ENCODE results near the gene CFAP58.

The CFAP58 gene

GRCh38 chr10:104483582-104483981 is 129.9 kb downstream of the CFAP58 start:
- no peak for DNase-seq (ENCODE audit: low read depth, low spot score)

GRCh38 chr10:104485632-104486031 is 132.0 kb downstream of the CFAP58 start:
- no peak for DNase-seq (ENCODE audit: low read depth, low spot score)

GRCh38 chr10:104486803-104487202 is 133.2 kb downstream of the CFAP58 start:
- no peak for DNase-seq (ENCODE audit: low read depth, low spot score)

- no peak for DNase-seq (ENCODE audit: low read depth, low spot score)
These were observed 134.3 kb downstream of the CFAP58 start for GRCh38 chr10:104487794-104488438.

DNA sequence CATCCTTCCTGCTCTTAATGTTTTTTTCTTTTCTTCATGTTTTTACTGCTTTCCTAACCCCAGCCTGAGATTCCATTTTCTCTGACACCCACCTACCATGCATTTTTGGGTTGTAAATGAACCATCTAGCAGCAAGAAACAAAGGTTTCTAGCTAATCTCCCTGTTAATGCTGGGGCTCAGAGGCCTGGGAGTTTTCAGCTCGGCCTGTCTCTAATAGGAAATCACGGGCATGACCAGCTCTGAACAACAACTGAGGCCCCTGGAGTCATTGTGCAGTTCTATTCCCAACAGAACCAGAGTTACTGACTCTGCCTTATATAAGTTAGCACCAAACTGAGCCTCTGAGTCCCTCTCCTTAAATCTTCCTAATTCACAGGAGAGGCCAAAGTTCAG is 134.8 kb downstream of the CFAP58 start:
- DNase-seq (ENCODE audit: low read depth, low spot score) = no peak

DNA sequence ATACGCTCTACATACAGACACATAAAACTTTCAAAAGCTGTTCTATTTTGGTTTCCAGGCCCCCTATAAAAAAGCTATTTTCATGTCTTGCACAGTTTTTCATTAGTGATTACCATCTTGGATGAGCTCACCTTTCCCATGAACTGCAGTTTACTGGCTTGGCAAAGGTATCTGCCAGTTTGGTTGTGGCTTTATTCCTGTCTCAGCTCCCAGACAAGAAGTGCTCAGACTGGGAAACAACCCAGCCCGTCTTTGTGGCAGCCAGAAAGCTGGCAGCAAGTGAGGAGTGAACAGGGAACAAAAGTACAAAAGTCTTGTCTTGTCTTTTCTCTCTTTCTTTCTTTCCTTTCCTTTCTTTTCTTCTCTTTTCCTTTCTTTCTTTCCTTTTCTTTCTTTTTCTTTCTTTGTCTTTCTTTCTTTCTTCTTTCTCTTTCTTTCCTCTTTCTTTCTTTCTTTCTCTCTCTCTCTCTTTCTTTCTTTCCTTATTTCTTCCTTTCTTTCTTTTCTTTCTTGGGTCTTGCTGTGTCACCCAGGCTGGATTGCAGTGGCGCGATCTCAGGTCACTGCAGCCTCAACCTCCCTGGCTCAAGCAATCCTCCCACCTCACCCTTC is 138.8 kb downstream of the CFAP58 start:
- no peak for DNase-seq (ENCODE audit: low read depth, low spot score)

DNA sequence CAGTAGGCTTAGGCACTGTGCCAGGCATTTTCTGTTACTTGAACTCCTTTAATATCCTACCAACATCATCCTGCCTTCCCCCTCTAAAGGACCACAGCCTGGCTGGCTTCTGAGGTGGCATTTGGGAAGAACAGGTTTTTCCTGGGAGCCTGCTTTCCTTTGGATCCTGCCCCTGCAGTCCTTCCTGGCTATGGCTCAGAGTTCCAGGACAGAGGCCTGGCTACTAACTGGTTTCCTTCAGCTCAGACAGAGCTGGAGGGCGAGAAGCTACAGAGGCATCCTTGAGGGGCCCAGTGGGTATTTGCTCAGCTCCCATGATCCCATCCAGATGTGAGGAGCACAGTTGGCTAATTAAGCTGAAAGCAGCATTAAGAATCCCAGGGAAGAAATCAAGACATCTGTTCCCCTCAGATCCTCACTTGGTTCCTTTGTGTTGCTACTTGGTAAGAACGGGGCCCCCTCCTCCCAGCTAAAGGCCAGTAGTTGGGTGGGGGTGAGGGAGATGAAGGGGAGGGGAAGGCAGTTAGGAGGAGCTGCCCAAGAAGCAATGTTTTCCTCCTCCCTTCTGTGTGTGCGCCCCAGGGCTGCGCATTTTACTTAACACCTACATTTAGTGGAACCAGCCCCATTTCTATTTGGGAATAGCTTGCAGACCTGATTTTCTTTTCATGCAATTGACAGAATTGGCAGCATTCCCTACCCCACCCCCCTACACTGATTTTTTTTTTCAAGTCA is 144.9 kb downstream of the CFAP58 start:
- peak; percentile 73 for DNase-seq (ENCODE audit: low read depth, low spot score)

DNA sequence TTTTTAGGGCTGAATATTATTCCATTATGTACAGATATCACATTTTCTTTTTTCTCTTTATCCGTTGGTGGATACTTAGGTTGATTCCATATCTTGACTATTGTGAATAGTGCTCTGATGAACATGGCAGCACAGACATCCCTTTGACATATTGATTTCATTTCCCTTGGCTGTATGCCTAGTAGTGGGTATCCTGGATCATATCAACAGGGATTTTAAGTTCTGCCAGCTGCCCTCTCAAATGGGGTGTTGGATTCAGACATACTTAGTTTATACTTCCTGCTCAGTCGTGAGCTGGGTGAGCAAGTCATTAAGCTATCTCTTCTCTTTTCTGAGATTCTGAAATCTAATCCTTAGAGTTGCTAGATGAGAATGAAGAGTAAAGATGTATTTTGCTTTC is 147.8 kb downstream of the CFAP58 start:
- no peak for DNase-seq (ENCODE audit: low read depth, low spot score)

DNA sequence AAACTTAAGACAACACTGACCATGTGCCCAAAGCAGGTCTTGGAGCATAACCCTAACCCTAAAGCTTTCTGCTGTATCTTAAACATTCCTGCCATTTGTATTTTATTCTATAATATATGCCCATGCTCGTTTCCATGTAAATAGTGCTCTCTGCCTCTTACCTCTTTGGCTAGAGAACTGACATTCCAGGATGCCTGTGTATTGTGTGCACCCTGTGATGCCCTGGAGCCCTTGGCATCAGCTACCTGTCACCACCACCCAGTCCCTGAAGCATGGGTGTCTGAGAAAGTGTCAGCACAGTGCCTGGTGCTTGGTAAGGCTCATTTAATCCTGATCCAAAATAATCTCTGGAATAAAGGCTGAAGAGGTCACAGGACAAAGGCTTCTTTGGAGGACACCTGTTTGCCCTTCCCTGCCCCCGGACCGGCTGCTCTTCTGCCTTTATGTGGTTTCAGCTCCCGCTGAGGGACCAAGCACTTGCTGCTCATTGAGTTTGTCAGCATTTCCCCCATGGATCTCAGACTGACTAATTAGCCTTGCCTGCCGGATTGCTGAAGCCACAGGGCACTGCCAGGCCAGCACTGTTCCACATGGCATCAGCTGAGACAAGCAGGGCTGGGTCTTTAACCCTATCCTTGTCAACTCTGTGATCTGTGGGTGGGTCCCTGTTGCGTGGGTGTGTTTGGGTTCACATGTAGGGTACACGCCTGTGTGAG is 148.4 kb downstream of the CFAP58 start:
- DNase-seq (ENCODE audit: low read depth, low spot score) = no peak

- DNase-seq (ENCODE audit: low read depth, low spot score) = no peak
These were observed 149.3 kb downstream of the CFAP58 start for GRCh38 chr10:104502907-104503306.
